Heart left ventricle (tissue), 16 donors: ENCODE measurements around the gene CUL3. TPM values are rescaled to one million over a fixed set of nuclear protein-coding genes. Genes with fewer than 3 reads are reported as not detected.

ENCODE experiments used
- ATAC-seq, 4 donors: fragments of 200-7000 bp; cut with Tn5 transposase; one replicate each; pipeline ENCODE4 v1.9.1; 2020 to 2022; ENCODE audit warnings: moderate library complexity in 4 of 4, mild to moderate bottlenecking in 3 of 4, moderate number of reproducible peaks in 1 of 4
- DNase-seq, 5 donors: peaks; one replicate each; pipeline ENCODE4 v3.0.0-alpha.2; 2020
- H3K27ac ChIP-seq, 12 donors: fragments of 200-600 bp; sonication (generic) in 4 of 12; one replicate each; pipeline versions ENCODE4 v1.5.0 to v1.8.0; 2016 to 2022; ENCODE audit warnings: mild to moderate bottlenecking in 2 of 12
- H3K27me3 ChIP-seq, 9 donors: fragments of 200-600 bp; sonication (generic) in 2 of 9; one replicate each; pipeline versions ENCODE4 v1.5.1 to v1.8.0; 2016 to 2022; ENCODE audit warnings: mild to moderate bottlenecking in 3 of 9
- H3K36me3 ChIP-seq, 9 donors: fragments of 200-600 bp; sonication (generic) in 2 of 9; one replicate each; pipeline versions ENCODE4 v1.5.0 to v1.8.0; 2018 to 2022; ENCODE audit warnings: mild to moderate bottlenecking in 2 of 9
- H3K4me1 ChIP-seq, 12 donors: fragments of 200-600 bp; sonication (generic) in 4 of 12; one replicate each; pipeline versions ENCODE4 v1.5.0 to v1.8.0; 2016 to 2022; ENCODE audit warnings: mild to moderate bottlenecking in 3 of 12
- H3K4me3 ChIP-seq, 12 donors: fragments of 200-600 bp; sonication (generic) in 4 of 12; one replicate each; pipeline versions ENCODE4 v1.5.0 to v1.8.0; 2017 to 2022; ENCODE audit warnings: mild to moderate bottlenecking in 9 of 12, moderate library complexity in 4 of 12
- H3K9me3 ChIP-seq, 12 donors: fragments of 200-600 bp; sonication (generic) in 4 of 12; one replicate each; pipeline versions ENCODE4 v1.5.0 to v1.8.0; 2016 to 2022; ENCODE audit warnings: mild to moderate bottlenecking in 1 of 12
- POLR2A ChIP-seq, 2 donors: fragments of 450-650 bp; IDR thresholded peaks; one replicate each; pipeline ENCODE4 v1.6.1; 2017; ENCODE audit warnings: antibody characterized with exemption in 2 of 2, mild to moderate bottlenecking in 2 of 2, moderate library complexity in 2 of 2
- WGBS, 4 donors: extraction: QIAGEN DNeasy Blood & Tissue Kit in 2 of 4; methylation state at CpG; one replicate each; pipeline versions ENCODE4 v1.1.5 to v1.1.7; 2013 to 2018; 5-methylcytosine and 5-hydroxymethylcytosine counted together
- intact Hi-C, 10 donors: fragments of 100-400 bp; cut with DNase I; formaldehyde crosslinking; loops; one replicate each; pipeline versions ENCODE4 v1.11.1 to v1.14.2; 2022
- polyA plus RNA-seq, 2 donors: library from polyadenylated mRNA; stranded (reverse); fragments of 200-250 nt; gene quantifications; one replicate each; pipeline ENCODE4 v1.2.3, GENCODE V29; 2013
- total RNA-seq, 9 donors: library from RNA; depleted of rRNA in 2 of 9; stranded (reverse); fragments of >200 nt in 2 of 9; fragmentation: NEBNext Ultra II Directional in 3 of 9; extraction: Animal tissue kit (Norgen Biotek cat#: 25700) in 3 of 9; gene quantifications; one replicate each; pipeline versions ENCODE4 v1.1.0 to v1.2.4, GENCODE V29; 2016 to 2023
- TF ChIP-seq, protein P1 (sequence below), 12 donors: fragments of 200-600 bp; sonication (generic) in 4 of 12; IDR thresholded peaks; one replicate each; pipeline versions ENCODE4 v1.5.0 to v1.8.0; 2018 to 2022; ENCODE audit warnings: antibody characterized with exemption in 12 of 12, mild to moderate bottlenecking in 5 of 12
- donor health status: ischemic (EF 13 %, LVEDD 7.1; RV severe dilation, severe dysfunction).
- donor health status: healthy with polysubstance abuse.
- donor health status: DM: no; HTN: yes; CAD: no.
- donor health status: DM: no; HTN: no; CAD: no.
- donor health status: ischemic (EF 25% LVEDD 6.9; RV normal size, moderate dysfunction).
- donor health status: ischemic (EF 25% LVEDD 5.7; RV mildly dilated, moderate dysfunction).
- donor health status: healthy.
- donor health status: DM: yes; HTN: yes; CAD: no.
- donor health status: ischemic (EF 35%, LVEDD 5.7; RV mildly dilated, moderate dysfunction).
- donor health status: nonischemic (EF 11% LVEDD 7.7; RV severe dilation, severe dysfunction).
- donor health status: DM: yes; HTN: yes; CAD: no.
- donor health status: PGD.
- donor health status: ischemic (EF 29% LVEDD 5.4; RV normal size, mild dysfunction).
- donor health status: nonischemic (EF 23%, LVEDD 6.1; RV moderate dilation, normal function).

Gene CUL3
- total and polyA plus RNA-seq, 11 donors, result 54.6 to 87.0 (median 72.4) TPM

DNA sequence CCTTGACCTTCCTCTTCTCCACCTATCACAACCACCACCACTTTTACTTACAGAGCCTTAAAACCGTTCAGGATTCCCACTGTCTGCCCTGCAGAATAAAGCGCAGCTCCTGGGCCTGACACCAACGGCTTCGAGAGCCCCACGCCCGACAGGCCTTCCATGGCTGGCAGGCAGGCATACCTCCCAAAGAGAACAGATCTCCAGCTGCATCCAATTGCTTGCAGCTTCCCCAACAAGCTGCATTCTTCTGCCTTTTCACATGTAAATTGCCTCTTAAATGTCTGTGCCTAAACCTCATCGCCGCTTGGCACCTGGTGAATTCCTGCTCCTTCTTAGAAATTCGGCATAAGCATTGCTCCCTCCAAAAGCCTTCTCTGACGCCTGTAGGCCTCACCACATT lies 151.7 kb downstream of the CUL3 start:
- ATAC-seq (no peak), DNase-seq (no peak)
- WGBS, 4 donors, result 69 to 73% (median 72%) methylated on average over 10 of the region's 10 CpGs
- TF ChIP-seq POLR2A (IDR thresholded peaks at IDR 0.05), result no peak
- TF ChIP-seq, protein P1, sequence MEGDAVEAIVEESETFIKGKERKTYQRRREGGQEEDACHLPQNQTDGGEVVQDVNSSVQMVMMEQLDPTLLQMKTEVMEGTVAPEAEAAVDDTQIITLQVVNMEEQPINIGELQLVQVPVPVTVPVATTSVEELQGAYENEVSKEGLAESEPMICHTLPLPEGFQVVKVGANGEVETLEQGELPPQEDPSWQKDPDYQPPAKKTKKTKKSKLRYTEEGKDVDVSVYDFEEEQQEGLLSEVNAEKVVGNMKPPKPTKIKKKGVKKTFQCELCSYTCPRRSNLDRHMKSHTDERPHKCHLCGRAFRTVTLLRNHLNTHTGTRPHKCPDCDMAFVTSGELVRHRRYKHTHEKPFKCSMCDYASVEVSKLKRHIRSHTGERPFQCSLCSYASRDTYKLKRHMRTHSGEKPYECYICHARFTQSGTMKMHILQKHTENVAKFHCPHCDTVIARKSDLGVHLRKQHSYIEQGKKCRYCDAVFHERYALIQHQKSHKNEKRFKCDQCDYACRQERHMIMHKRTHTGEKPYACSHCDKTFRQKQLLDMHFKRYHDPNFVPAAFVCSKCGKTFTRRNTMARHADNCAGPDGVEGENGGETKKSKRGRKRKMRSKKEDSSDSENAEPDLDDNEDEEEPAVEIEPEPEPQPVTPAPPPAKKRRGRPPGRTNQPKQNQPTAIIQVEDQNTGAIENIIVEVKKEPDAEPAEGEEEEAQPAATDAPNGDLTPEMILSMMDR (IDR thresholded peaks at IDR 0.05), result no peak
- Histone ChIP-seq H3K27ac (no peak overlapping the region), H3K9me3 (peaks cover 0 to 6% (median 0%) of the 10 kb centered on the region in 12 donors), H3K4me3 (no peak overlapping the region), H3K27me3 (no peaks in the 10 kb centered on the region), H3K4me1 (no peaks in the 10 kb centered on the region), H3K36me3 (no peaks in the 10 kb centered on the region)
- intact Hi-C loops, result no loop called here

DNA sequence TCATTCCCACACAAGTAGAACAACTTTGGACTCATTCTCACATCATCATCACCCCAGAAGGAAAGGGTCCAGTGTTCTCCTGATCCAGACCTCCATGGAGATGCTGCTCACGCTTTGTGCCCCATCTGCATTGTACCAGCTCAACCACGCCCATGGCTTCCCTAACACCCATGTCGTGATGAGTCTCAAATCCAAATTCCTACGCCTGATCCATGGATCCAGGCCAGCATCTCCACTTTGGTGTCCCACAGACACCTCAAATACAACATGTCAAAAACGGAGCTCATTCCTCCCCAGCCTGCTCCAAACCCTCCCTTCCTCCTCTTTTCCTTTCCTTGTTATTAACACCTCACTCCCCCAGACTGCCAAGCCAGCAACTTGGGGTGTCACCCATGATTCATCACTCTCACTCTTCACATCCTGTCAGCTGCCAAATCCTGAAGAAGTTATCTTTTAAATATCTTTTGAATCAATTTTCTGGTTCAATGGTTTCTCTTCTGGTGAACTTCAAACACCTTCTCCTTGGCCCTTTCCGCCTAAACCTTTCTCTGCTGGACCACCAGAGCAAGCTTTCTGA lies 153.1 kb downstream of the CUL3 start:
- Histone ChIP-seq H3K9me3 (peaks cover 0 to 6% (median 0%) of the 10 kb centered on the region in 12 donors), H3K4me1 (no peaks in the 10 kb centered on the region), H3K36me3 (no peaks in the 10 kb centered on the region), H3K27ac (no peak overlapping the region), H3K27me3 (no peaks in the 10 kb centered on the region), H3K4me3 (no peak overlapping the region)
- intact Hi-C loops, result no loop called here
- 83 to 84% (median 84%) methylated on average over 6 of the region's 6 CpGs for WGBS, 4 donors
- DNase-seq (no peak), ATAC-seq (no peak)
- no peak for TF ChIP-seq POLR2A (IDR thresholded peaks at IDR 0.05)
- TF ChIP-seq, protein P1 (IDR thresholded peaks at IDR 0.05), result no peak

DNA sequence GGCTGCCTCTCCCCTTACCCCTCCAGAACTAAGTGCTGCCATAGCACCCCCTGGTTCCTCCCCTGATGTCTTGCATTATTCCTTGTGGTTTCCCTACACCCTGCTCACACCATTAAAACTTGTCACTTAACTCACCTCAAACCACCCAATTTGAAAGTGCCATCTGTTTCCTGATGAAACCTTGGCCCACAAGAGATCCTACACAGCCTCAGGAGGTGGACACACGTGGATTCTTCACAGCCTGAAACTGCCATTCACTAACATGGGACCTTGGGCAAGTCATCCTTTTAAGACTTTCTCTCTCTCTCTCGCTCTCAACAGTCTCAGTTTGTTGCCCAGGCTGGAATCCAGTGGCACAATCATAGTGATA lies 155.7 kb downstream of the CUL3 start:
- DNase-seq (no peak), ATAC-seq (no peak)
- 59 to 81% (median 71%) methylated on average over 2 of the region's 2 CpGs for WGBS, 4 donors
- Histone ChIP-seq H3K4me3 (no peak overlapping the region), H3K36me3 (no peaks in the 10 kb centered on the region), H3K4me1 (no peaks in the 10 kb centered on the region), H3K9me3 (peaks cover 0 to 11% (median 0%) of the 10 kb centered on the region in 12 donors), H3K27ac (no peak overlapping the region), H3K27me3 (no peaks in the 10 kb centered on the region)
- intact Hi-C loops, result no loop called here
- TF ChIP-seq POLR2A (IDR thresholded peaks at IDR 0.05), result no peak
- TF ChIP-seq, protein P1 (IDR thresholded peaks at IDR 0.05), result no peak

DNA sequence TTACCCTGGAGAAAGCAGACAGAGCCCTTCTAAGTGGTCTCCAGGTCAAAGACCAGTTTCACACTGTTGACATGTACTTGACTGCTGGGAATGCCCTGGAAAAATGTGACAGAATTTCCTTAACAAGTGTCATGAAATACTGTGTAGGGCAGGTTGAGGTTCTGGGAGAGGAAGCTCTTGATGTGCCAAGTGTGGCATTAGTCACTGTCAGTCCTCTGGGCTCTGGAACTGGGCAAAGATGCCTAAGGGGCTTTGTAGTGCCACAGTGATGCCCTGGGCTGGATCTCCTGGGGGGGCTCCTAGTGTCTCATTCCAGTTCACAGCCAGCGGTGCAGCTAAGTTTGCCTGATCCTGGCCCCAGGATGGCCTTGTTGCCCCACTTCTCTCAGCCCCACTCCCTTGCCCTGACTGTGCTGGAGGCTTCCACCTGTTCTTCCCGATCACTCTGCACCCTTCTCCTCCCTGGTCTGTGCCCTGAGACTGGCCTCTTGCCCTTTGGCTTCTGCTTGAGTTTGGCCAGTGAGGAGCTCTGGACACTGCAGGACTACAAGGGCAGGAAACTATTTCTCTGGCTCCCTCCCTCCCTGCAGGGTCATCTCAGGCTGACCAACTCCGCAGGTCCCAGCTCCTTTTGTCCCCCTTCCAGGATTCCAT lies 156.2 kb downstream of the CUL3 start:
- no peak for TF ChIP-seq POLR2A (IDR thresholded peaks at IDR 0.05)
- TF ChIP-seq, protein P1 (IDR thresholded peaks at IDR 0.05), result no peak
- DNase-seq (no peak), ATAC-seq (no peak)
- Histone ChIP-seq H3K36me3 (no peaks in the 10 kb centered on the region), H3K27ac (no peak overlapping the region), H3K9me3 (peaks cover 0 to 11% (median 0%) of the 10 kb centered on the region in 12 donors), H3K27me3 (no peaks in the 10 kb centered on the region), H3K4me3 (no peak overlapping the region), H3K4me1 (no peaks in the 10 kb centered on the region)
- 67 to 88% (median 79%) methylated on average over 1 to 3 of the region's 3 CpGs for WGBS, 4 donors
- intact Hi-C loops, result no loop called here
